Spleen (tissue), 11 donors: ENCODE measurements around the gene KATNIP. TPM values are rescaled to one million over a fixed set of nuclear protein-coding genes. Genes with fewer than 3 reads are reported as not detected.

Experiments used
- DNase-seq: peaks from one replicate; pipeline ENCODE4 v3.0.0-alpha.2; 2020
- H3K27ac ChIP-seq, 8 donors: fragments of 200-600 bp; sonication (generic) in 7 of 8; 1 replicate in 4 of 8; 2 replicates in 4 of 8; pipeline versions ENCODE4 v1.5.0 to v1.8.0; 2016 to 2021; ENCODE audit warnings: inconsistent platforms in 4 of 8, mild to moderate bottlenecking in 4 of 8, moderate library complexity in 1 of 8
- H3K27me3 ChIP-seq, 7 donors: fragments of 200-600 bp; sonication (generic) in 6 of 7; replicated peaks in 1 of 7; 1 replicate in 4 of 7; 2 replicates in 3 of 7; pipeline versions ENCODE4 v1.5.0 to v1.8.0; 2016 to 2021; ENCODE audit warnings: inconsistent platforms in 3 of 7, mild to moderate bottlenecking in 1 of 7
- H3K36me3 ChIP-seq, 6 donors: fragments of 200-600 bp; sonication (generic) in 5 of 6; 1 replicate in 4 of 6; 2 replicates in 2 of 6; pipeline versions ENCODE4 v1.5.0 to v1.8.0; 2016 to 2021; ENCODE audit warnings: inconsistent platforms in 2 of 6
- H3K4me1 ChIP-seq, 6 donors: fragments of 200-600 bp; sonication (generic) in 5 of 6; 1 replicate in 3 of 6; 2 replicates in 3 of 6; pipeline versions ENCODE4 v1.5.0 to v1.8.0; 2016 to 2021; ENCODE audit warnings: inconsistent platforms in 3 of 6
- H3K4me3 ChIP-seq, 8 donors: fragments of 200-600 bp; sonication (generic) in 7 of 8; 1 replicate in 4 of 8; 2 replicates in 4 of 8; pipeline versions ENCODE4 v1.5.0 to v1.8.0; 2016 to 2021; ENCODE audit warnings: inconsistent platforms in 4 of 8, mild to moderate bottlenecking in 4 of 8, moderate library complexity in 2 of 8
- H3K9me3 ChIP-seq, 8 donors: fragments of 200-600 bp; sonication (generic) in 7 of 8; 1 replicate in 4 of 8; 2 replicates in 4 of 8; pipeline versions ENCODE4 v1.5.0 to v1.8.0; 2016 to 2021; ENCODE audit warnings: inconsistent platforms in 4 of 8
- POLR2A ChIP-seq, 3 donors: fragments of 450-650 bp; IDR thresholded peaks; one replicate each; pipeline ENCODE4 v1.5.1; 2017; ENCODE audit warnings: antibody characterized with exemption in 3 of 3, mild to moderate bottlenecking in 1 of 3
- POLR2AphosphoS5 ChIP-seq, 3 donors: sonication (generic); formaldehyde crosslinking; IDR thresholded peaks; one replicate each; pipeline ENCODE4 v1.5.1; 2017; ENCODE audit warnings: antibody characterized with exemption in 3 of 3
- WGBS, 5 donors: extraction: QIAGEN DNeasy Blood & Tissue Kit in 3 of 5; methylation state at CpG; one replicate each; pipeline versions ENCODE4 v1.1.5 to v1.1.7; 2013 to 2018; 5-methylcytosine and 5-hydroxymethylcytosine counted together
- intact Hi-C: fragments of 100-400 bp; cut with DNase I; formaldehyde crosslinking; loops from one replicate; pipeline ENCODE4 v1.15.0; 2023; ENCODE audit warnings: low total_unique reads
- polyA plus RNA-seq, 3 donors: library from polyadenylated mRNA; stranded (reverse); fragments of 200-250 nt; gene quantifications; one replicate each; pipeline ENCODE4 v1.2.1, GENCODE V29; 2013
- total RNA-seq, 7 donors: library from RNA; depleted of rRNA in 3 of 7; stranded (reverse); fragments of >200 nt in 3 of 7; fragmentation: NEBNext Ultra II Directional in 4 of 7; extraction: Animal tissue kit (Norgen Biotek cat#: 25700) in 4 of 7; gene quantifications; one replicate each; pipeline versions ENCODE4 v1.1.0 to v1.2.1, GENCODE V29; 2016 to 2021
- TF ChIP-seq, protein P1 (sequence below), 11 experiments: fragments of 200-600 bp in 7 of 11; fragments of 450-650 bp in 4 of 11; sonication (generic) in 4 of 11; IDR thresholded peaks in 8 of 11; conservative IDR thresholded peaks in 3 of 11; 1 replicate in 7 of 11; 2 replicates in 4 of 11; pipeline versions ENCODE4 v1.4.0 to v1.8.0; 2016 to 2021; ENCODE audit warnings: antibody characterized with exemption in 11 of 11, inconsistent platforms in 4 of 11, mild to moderate bottlenecking in 1 of 11
- donor health status: healthy with polysubstance abuse.
- donor health status: DM: no; HTN: no; CAD: no; lungs with moderate emphysema.
- donor health status: DM: no; HTN: no; CAD: no.
- donor health status: Bipolar disorder and iron deficiency.
- donor health status: healthy.
- donor health status: DM: no; HTN: no; CAD: no.
- donor health status: DM: yes; HTN: yes; CAD: no.

Gene KATNIP
- total and polyA plus RNA-seq, 10 donors = 3.8 to 40.7 (median 30.0) TPM

DNA sequence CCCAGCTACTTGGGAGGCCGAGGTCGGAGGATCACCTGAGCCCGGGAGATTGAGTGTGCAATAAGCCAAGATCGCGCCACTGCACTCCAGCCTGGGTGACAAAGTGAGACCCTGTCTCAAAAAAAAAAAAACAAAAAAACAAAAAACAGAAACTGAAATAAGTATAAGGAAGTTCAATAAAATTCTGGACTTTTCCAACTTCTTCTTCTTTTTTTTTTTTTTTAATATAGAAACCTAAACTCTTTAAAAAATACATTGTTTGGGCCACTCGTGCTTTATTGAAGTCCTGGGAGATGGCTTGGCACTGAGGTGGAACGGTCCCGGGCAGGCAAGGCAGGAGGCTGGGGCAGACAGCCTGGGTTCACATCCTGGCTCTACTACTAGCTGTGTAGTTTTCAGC lies 36.8 kb downstream of the KATNIP start:
- H3K4me3 ChIP-seq = no peak overlapping the region
- H3K27me3 ChIP-seq = no peaks in the 10 kb centered on the region
- no peaks in the 10 kb centered on the region for H3K4me1 ChIP-seq
- no peak for TF ChIP-seq POLR2A (IDR thresholded peaks at IDR 0.05)
- TF ChIP-seq POLR2AphosphoS5 (IDR thresholded peaks at IDR 0.05) = no peak
- peaks cover 0 to 14% (median 10%) of the 10 kb centered on the region in 8 donors for H3K9me3 ChIP-seq
- WGBS, 5 donors = 80 to 85% (median 81%) methylated on average over 8 of the region's 8 CpGs
- peak overlapping the region in 1 of 8 donors; percentile 4 for H3K27ac ChIP-seq
- intact Hi-C loops = no loop called here
- DNase-seq = no peak
- peaks cover 0 to 39% (median 0%) of the 10 kb centered on the region in 6 donors for H3K36me3 ChIP-seq

GRCh38 chr16:27588057-27588456 lies 38.1 kb downstream of the KATNIP start:
- no peaks in the 10 kb centered on the region for H3K4me1 ChIP-seq
- peaks cover 0 to 36% (median 0%) of the 10 kb centered on the region in 6 donors for H3K36me3 ChIP-seq
- TF ChIP-seq POLR2AphosphoS5 (IDR thresholded peaks at IDR 0.05) (no peak), POLR2A (IDR thresholded peaks at IDR 0.05) (no peak)
- TF ChIP-seq, protein P1, sequence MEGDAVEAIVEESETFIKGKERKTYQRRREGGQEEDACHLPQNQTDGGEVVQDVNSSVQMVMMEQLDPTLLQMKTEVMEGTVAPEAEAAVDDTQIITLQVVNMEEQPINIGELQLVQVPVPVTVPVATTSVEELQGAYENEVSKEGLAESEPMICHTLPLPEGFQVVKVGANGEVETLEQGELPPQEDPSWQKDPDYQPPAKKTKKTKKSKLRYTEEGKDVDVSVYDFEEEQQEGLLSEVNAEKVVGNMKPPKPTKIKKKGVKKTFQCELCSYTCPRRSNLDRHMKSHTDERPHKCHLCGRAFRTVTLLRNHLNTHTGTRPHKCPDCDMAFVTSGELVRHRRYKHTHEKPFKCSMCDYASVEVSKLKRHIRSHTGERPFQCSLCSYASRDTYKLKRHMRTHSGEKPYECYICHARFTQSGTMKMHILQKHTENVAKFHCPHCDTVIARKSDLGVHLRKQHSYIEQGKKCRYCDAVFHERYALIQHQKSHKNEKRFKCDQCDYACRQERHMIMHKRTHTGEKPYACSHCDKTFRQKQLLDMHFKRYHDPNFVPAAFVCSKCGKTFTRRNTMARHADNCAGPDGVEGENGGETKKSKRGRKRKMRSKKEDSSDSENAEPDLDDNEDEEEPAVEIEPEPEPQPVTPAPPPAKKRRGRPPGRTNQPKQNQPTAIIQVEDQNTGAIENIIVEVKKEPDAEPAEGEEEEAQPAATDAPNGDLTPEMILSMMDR (IDR thresholded peaks at IDR 0.05 in 8 of 11, conservative IDR thresholded peaks at IDR 0.05 in 3 of 11) = no peak
- intact Hi-C loops = no loop called here
- H3K9me3 ChIP-seq = peaks cover 0 to 14% (median 10%) of the 10 kb centered on the region in 8 donors
- no peak overlapping the region for H3K4me3 ChIP-seq
- 94 to 100% (median 96%) methylated on average over 3 of the region's 3 CpGs for WGBS, 5 donors
- no peak overlapping the region for H3K27ac ChIP-seq
- no peaks in the 10 kb centered on the region for H3K27me3 ChIP-seq
- no peak for DNase-seq

- no peak for TF ChIP-seq POLR2A (IDR thresholded peaks at IDR 0.05)
- TF ChIP-seq, protein P1 (IDR thresholded peaks at IDR 0.05 in 8 of 11, conservative IDR thresholded peaks at IDR 0.05 in 3 of 11) = no peak
- TF ChIP-seq POLR2AphosphoS5 (IDR thresholded peaks at IDR 0.05) = no peak
- Histone ChIP-seq H3K4me1 (no peaks in the 10 kb centered on the region), H3K27me3 (no peaks in the 10 kb centered on the region), H3K9me3 (peaks cover 0 to 14% (median 10%) of the 10 kb centered on the region in 8 donors), H3K36me3 (peaks cover 0 to 9% (median 0%) of the 10 kb centered on the region in 6 donors), H3K27ac (no peak overlapping the region), H3K4me3 (no peak overlapping the region)
- DNase-seq = no peak
- WGBS, 5 donors = 95 to 97% (median 96%) methylated on average over 4 of the region's 4 CpGs
- intact Hi-C loops = no loop called here
Measured at GRCh38 chr16:27591837-27592236, 41.9 kb downstream of the KATNIP start.

- Histone ChIP-seq H3K4me3 (no peak overlapping the region), H3K9me3 (no peaks in the 10 kb centered on the region), H3K27me3 (no peaks in the 10 kb centered on the region), H3K4me1 (no peaks in the 10 kb centered on the region), H3K36me3 (peaks cover 0 to 22% (median 0%) of the 10 kb centered on the region in 6 donors), H3K27ac (no peak overlapping the region)
- TF ChIP-seq, protein P1 (IDR thresholded peaks at IDR 0.05 in 8 of 11, conservative IDR thresholded peaks at IDR 0.05 in 3 of 11) = no peak
- TF ChIP-seq POLR2A (IDR thresholded peaks at IDR 0.05) (no peak), POLR2AphosphoS5 (IDR thresholded peaks at IDR 0.05) (no peak)
- intact Hi-C loops = no loop called here
- no peak for DNase-seq
- 66 to 79% (median 76%) methylated on average over 4 of the region's 4 CpGs for WGBS, 5 donors
Measured at GRCh38 chr16:27595475-27595874, 45.5 kb downstream of the KATNIP start.

DNA sequence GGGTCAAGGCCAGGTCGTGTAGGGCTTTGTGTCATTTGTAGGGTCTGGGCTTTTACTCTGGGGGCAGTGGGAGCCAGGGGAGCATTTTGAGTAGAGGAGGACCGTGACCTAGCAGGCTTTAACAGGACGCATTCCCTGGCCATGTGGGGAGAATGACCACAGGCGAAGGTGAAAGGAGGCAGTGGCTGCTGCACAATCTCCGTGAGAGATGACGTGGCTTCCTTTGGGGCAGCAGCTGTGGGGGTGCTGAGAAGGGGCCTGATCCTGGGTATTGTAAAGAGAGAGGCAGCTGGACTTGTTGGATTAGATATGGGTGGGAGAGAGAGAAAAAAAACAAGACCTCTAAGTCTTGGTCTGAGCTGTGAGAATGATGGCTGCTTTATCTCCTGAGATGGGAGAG lies 46.0 kb downstream of the KATNIP start:
- intact Hi-C loops = no loop called here
- 75 to 89% (median 77%) methylated on average over 6 of the region's 6 CpGs for WGBS, 5 donors
- Histone ChIP-seq H3K4me3 (no peak overlapping the region), H3K27me3 (no peaks in the 10 kb centered on the region), H3K9me3 (no peaks in the 10 kb centered on the region), H3K36me3 (peaks cover 0 to 22% (median 0%) of the 10 kb centered on the region in 6 donors), H3K27ac (no peak overlapping the region), H3K4me1 (no peaks in the 10 kb centered on the region)
- no peak for DNase-seq
- no peak for TF ChIP-seq POLR2AphosphoS5 (IDR thresholded peaks at IDR 0.05)
- no peak for TF ChIP-seq POLR2A (IDR thresholded peaks at IDR 0.05)
- TF ChIP-seq, protein P1 (IDR thresholded peaks at IDR 0.05 in 8 of 11, conservative IDR thresholded peaks at IDR 0.05 in 3 of 11) = no peak
